Measurements from ENCODE around the gene SDC1.

DNA sequence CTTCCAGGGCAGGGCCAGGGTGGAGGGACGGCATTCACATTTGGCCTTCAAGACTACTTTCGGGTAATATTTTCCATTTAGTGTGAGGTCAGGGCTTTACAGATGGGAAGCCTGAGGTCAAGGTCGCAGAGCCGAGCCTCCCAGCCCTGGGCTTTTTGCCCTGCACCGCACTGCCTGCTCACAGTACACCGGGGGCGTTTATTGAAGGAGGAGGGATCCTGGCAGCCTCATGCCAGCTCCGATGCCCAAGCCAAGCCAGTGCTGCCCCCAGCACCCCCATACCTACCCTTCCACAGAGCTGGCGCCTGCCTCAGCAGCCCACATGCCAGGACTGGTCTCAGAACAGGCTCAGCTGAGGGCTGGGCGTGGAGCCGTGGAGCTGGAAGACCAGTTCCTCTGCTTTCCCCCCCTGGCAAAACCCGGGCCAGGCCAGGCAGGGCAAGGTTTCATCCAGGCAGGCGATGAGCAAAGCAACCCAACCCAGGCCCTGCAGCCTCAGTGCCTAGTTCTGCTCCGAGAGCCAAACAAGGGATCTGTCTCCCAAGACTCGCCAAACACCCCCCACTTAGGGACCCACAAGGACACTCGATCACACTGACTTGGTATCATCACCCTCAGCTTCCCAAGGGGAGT is 11.9 kb downstream of the SDC1 start:
- no peak for TF ChIP-seq CTCF (IDR thresholded peaks at IDR 0.05)
- TF ChIP-seq POLR2A (IDR thresholded peaks at IDR 0.05): no peak

All from thyroid gland (tissue), 4 donors.